ENCODE measurements around the gene MAZ.
A peak's percentile ranks its signal among the peaks of the same experiment; 100 is the strongest.
"Not testable (repeated sequence)": the region's sequence is repeated elsewhere in the genome, so short reads cannot be mapped to it uniquely, and the experiment has no call there.

Gene MAZ

GRCh38 chr16:29821643-29822115 lies 15.3 kb downstream of the MAZ start:
- no peak for DNase-seq (ENCODE audit: low spot score)

- no peak for DNase-seq (ENCODE audit: low spot score)
Measured at GRCh38 chr16:29824589-29825144, 18.3 kb downstream of the MAZ start.

- DNase-seq (ENCODE audit: low spot score) = no peak
Measured at GRCh38 chr16:29825145-29826044, 19.1 kb downstream of the MAZ start.

- DNase-seq (ENCODE audit: low spot score) = no peak
Measured at GRCh38 chr16:29826342-29826695, 20.0 kb downstream of the MAZ start.

GRCh38 chr16:29830774-29831173 lies 24.4 kb downstream of the MAZ start:
- DNase-seq (ENCODE audit: low spot score) = no peak

- DNase-seq (ENCODE audit: low spot score) = no peak
Measured at GRCh38 chr16:29831490-29831889, 25.2 kb downstream of the MAZ start.

- not testable (repeated sequence) for DNase-seq (ENCODE audit: low spot score)
Measured at GRCh38 chr16:29833219-29833618, 26.9 kb downstream of the MAZ start.

- DNase-seq (ENCODE audit: low spot score) = no peak
Measured at GRCh38 chr16:29834079-29834478, 27.8 kb downstream of the MAZ start.

GRCh38 chr16:29835926-29836325 lies 29.6 kb downstream of the MAZ start:
- DNase-seq (ENCODE audit: low spot score) = no peak

GRCh38 chr16:29836623-29837022 lies 30.3 kb downstream of the MAZ start:
- no peak for DNase-seq (ENCODE audit: low spot score)

- DNase-seq (ENCODE audit: low spot score) = no peak
Measured at GRCh38 chr16:29837841-29838240, 31.5 kb downstream of the MAZ start.

- DNase-seq (ENCODE audit: low spot score) = peak; percentile 57
Measured at GRCh38 chr16:29839822-29840221, 33.5 kb downstream of the MAZ start.

GRCh38 chr16:29840240-29840639 lies 33.9 kb downstream of the MAZ start:
- DNase-seq (ENCODE audit: low spot score) = no peak

GRCh38 chr16:29841631-29842030 lies 35.3 kb downstream of the MAZ start:
- no peak for DNase-seq (ENCODE audit: low spot score)

GRCh38 chr16:29842732-29843346 lies 36.5 kb downstream of the MAZ start:
- DNase-seq (ENCODE audit: low spot score) = no peak

- no peak for DNase-seq (ENCODE audit: low spot score)
Measured at GRCh38 chr16:29843931-29844330, 37.6 kb downstream of the MAZ start.

- no peak for DNase-seq (ENCODE audit: low spot score)
Measured at GRCh38 chr16:29844575-29845331, 38.4 kb downstream of the MAZ start.

- DNase-seq (ENCODE audit: low spot score) = no peak
Measured at GRCh38 chr16:29845656-29846055, 39.3 kb downstream of the MAZ start.

- peak; percentile 67 for DNase-seq (ENCODE audit: low spot score)
Measured at GRCh38 chr16:29848420-29849297, 42.3 kb downstream of the MAZ start.

- DNase-seq (ENCODE audit: low spot score) = no peak
Measured at GRCh38 chr16:29849505-29849904, 43.2 kb downstream of the MAZ start.

GRCh38 chr16:29850998-29851397 lies 44.7 kb downstream of the MAZ start:
- DNase-seq (ENCODE audit: low spot score) = no peak
